Liver (tissue), 9 donors: ENCODE results near the gene ELF2. TPM values are rescaled to one million over a fixed set of nuclear protein-coding genes. Genes with fewer than 3 reads are reported as not detected.
"Not testable (repeated sequence)": the region's sequence is repeated elsewhere in the genome, so short reads cannot be mapped to it uniquely, and the experiment has no call there.

Experiments used
- DNase-seq: peaks from one replicate; pipeline ENCODE4 v3.0.0-alpha.2; 2017; ENCODE audit warnings: low spot score
- H3K27ac ChIP-seq, 2 donors: one replicate each; pipeline ENCODE4 v1.7.0; 2013; ENCODE audit warnings: inconsistent platforms in 2 of 2, low read length in 2 of 2, control low read depth in 1 of 2, low read depth in 1 of 2, mild to moderate bottlenecking in 1 of 2
- H3K27me3 ChIP-seq, 4 donors: one replicate each; pipeline versions ENCODE4 v1.6.1 to v1.7.0; 2013; ENCODE audit warnings: low read length in 3 of 4, inconsistent platforms in 1 of 4, mild to moderate bottlenecking in 1 of 4, moderate library complexity in 1 of 4; ENCODE audit not compliant: control insufficient read depth in 4 of 4, insufficient read depth in 4 of 4
- H3K36me3 ChIP-seq, 4 donors: one replicate each; pipeline versions ENCODE4 v1.6.1 to v1.7.0; 2013; ENCODE audit warnings: low read length in 3 of 4, mild to moderate bottlenecking in 3 of 4, low read depth in 1 of 4, moderate library complexity in 1 of 4; ENCODE audit not compliant: control insufficient read depth in 4 of 4, insufficient read depth in 3 of 4
- H3K4me1 ChIP-seq, 4 donors: one replicate each; pipeline versions ENCODE4 v1.6.1 to v1.7.0; 2013; ENCODE audit warnings: low read length in 3 of 4, mild to moderate bottlenecking in 3 of 4, moderate library complexity in 1 of 4; ENCODE audit not compliant: control insufficient read depth in 4 of 4, insufficient read depth in 4 of 4
- H3K4me3 ChIP-seq, 3 donors: one replicate each; pipeline versions ENCODE4 v1.6.1 to v1.7.0; 2013; ENCODE audit warnings: low read length in 3 of 3, control low read depth in 1 of 3, low read depth in 1 of 3, mild to moderate bottlenecking in 1 of 3
- H3K9ac ChIP-seq, 2 donors: one replicate each; pipeline ENCODE4 v1.7.0; 2013; ENCODE audit warnings: low read length in 2 of 2, mild to moderate bottlenecking in 2 of 2, moderate library complexity in 2 of 2, control low read depth in 1 of 2, low read depth in 1 of 2
- H3K9me3 ChIP-seq, 4 donors: one replicate each; pipeline versions ENCODE4 v1.6.1 to v1.7.0; 2013; ENCODE audit warnings: low read length in 3 of 4; ENCODE audit not compliant: control insufficient read depth in 4 of 4
- ATF3 ChIP-seq: IDR thresholded peaks from 2 replicates; pipeline ENCODE4 v1.6.1; 2016; ENCODE audit warnings: antibody characterized with exemption
- CTCF ChIP-seq: fragments of 150-350 bp; IDR thresholded peaks from 2 replicates; pipeline ENCODE4 v1.5.1; 2017; ENCODE audit warnings: improper control_type of control experiment, low read depth, low read length; ENCODE audit not compliant: missing input control
- EGR1 ChIP-seq, 2 donors: IDR thresholded peaks; 2 replicates each; pipeline ENCODE4 v1.6.1; 2016 to 2018; ENCODE audit warnings: antibody characterized with exemption in 2 of 2, low read depth in 2 of 2
- FOXA1 ChIP-seq: IDR thresholded peaks from 2 replicates; pipeline ENCODE4 v1.6.1; 2016; ENCODE audit warnings: antibody characterized with exemption
- HNF4A ChIP-seq, 2 donors: conservative IDR thresholded peaks; 2 replicates each; pipeline ENCODE4 v1.6.1; 2016; ENCODE audit warnings: antibody characterized with exemption in 2 of 2, mild to moderate bottlenecking in 2 of 2
- HNF4G ChIP-seq: IDR thresholded peaks from 2 replicates; pipeline ENCODE4 v1.6.1; 2016; ENCODE audit warnings: antibody characterized with exemption
- JUND ChIP-seq, 2 donors: IDR thresholded peaks; 2 replicates each; pipeline ENCODE4 v1.6.1; 2016; ENCODE audit warnings: antibody characterized with exemption in 2 of 2
- MAX ChIP-seq: IDR thresholded peaks from 2 replicates; pipeline ENCODE4 v1.6.1; 2016; ENCODE audit warnings: antibody characterized with exemption
- NR2F2 ChIP-seq: IDR thresholded peaks from 2 replicates; pipeline ENCODE4 v1.6.1; 2016; ENCODE audit warnings: antibody characterized with exemption
- RAD21 ChIP-seq, 2 donors: IDR thresholded peaks; 2 replicates each; pipeline ENCODE4 v1.6.1; 2016; ENCODE audit warnings: antibody characterized with exemption in 2 of 2, mild to moderate bottlenecking in 2 of 2
- RXRA ChIP-seq, 2 donors: IDR thresholded peaks; 2 replicates each; pipeline ENCODE4 v1.6.1; 2017 to 2018; ENCODE audit warnings: antibody characterized with exemption in 2 of 2, mild to moderate bottlenecking in 1 of 2
- SP1 ChIP-seq: IDR thresholded peaks from 2 replicates; pipeline ENCODE4 v1.6.1; 2018; ENCODE audit warnings: antibody characterized with exemption, mild to moderate bottlenecking
- TAF1 ChIP-seq: conservative IDR thresholded peaks from 2 replicates; pipeline ENCODE4 v1.6.1; 2016; ENCODE audit warnings: antibody characterized with exemption, mild to moderate bottlenecking
- YY1 ChIP-seq: IDR thresholded peaks from 2 replicates; pipeline ENCODE4 v1.6.1; 2016; ENCODE audit warnings: antibody characterized with exemption, mild to moderate bottlenecking
- ZBTB33 ChIP-seq: IDR thresholded peaks from 2 replicates; pipeline ENCODE4 v1.6.1; 2016; ENCODE audit warnings: antibody characterized with exemption
- WGBS: extraction: QIAGEN DNeasy Blood & Tissue Kit; methylation state at CpG from one replicate; pipeline ENCODE4 v1.1.7; 2013; 5-methylcytosine and 5-hydroxymethylcytosine counted together
- polyA plus RNA-seq, 2 donors: library from polyadenylated mRNA; stranded (reverse) in 1 of 2; unstranded in 1 of 2; fragments of 200-250 nt in 1 of 2; fragments of >200 nt in 1 of 2; fragmentation: Nextera tagmentation in 1 of 2; extraction: Ambion mirVana in 1 of 2; gene quantifications; one replicate each; pipeline versions ENCODE4 v1.2.1 to v1.2.3, GENCODE V29; 2013 to 2015
- total RNA-seq, 2 donors: library from RNA; depleted of rRNA; stranded (reverse); fragments of >200 nt; gene quantifications; one replicate each; pipeline ENCODE4 v1.2.3, GENCODE V29; 2014
- donor health status: healthy.
- donor health status: healthy.
- donor health status: healthy.
- donor health status: healthy.
- donor health status: healthy.

ELF2 gene
- total and polyA plus RNA-seq, 4 donors = 8.1 to 35.3 (median 24.1) TPM

- no peak for TF ChIP-seq FOXA1
- TF ChIP-seq EGR1 (IDR thresholded peaks at IDR 0.05; ENCODE audit: low read depth in 2 of 2) = no peak
Measured at GRCh38 chr4:139118365-139118764, 58.7 kb downstream of the ELF2 start (continued).

- H3K36me3 ChIP-seq = peaks cover 0 to 6% (median 5%) of the 10 kb centered on the region in 4 donors
- H3K9me3 ChIP-seq = peaks cover 0 to 2% (median 0%) of the 10 kb centered on the region in 4 donors
- no peak for DNase-seq
- no peaks in the 10 kb centered on the region for H3K4me1 ChIP-seq
- no peak overlapping the region for H3K9ac ChIP-seq
- no peak overlapping the region for H3K27ac ChIP-seq
- TF ChIP-seq ZBTB33 = no peak
- TF ChIP-seq SP1 = no peak
- TF ChIP-seq RAD21 (IDR thresholded peaks at IDR 0.05) = no peak
- TF ChIP-seq YY1 = no peak
- TF ChIP-seq MAX = no peak
- no peak for TF ChIP-seq ATF3
- TF ChIP-seq CTCF = no peak
- no peak for TF ChIP-seq FOXA1
- no peak for TF ChIP-seq RXRA (IDR thresholded peaks at IDR 0.05)
- no peak for TF ChIP-seq HNF4G
- TF ChIP-seq JUND (IDR thresholded peaks at IDR 0.05) = no peak
- TF ChIP-seq TAF1 = no peak
- no peak for TF ChIP-seq NR2F2
- no peak for TF ChIP-seq EGR1 (IDR thresholded peaks at IDR 0.05; ENCODE audit: low read depth in 2 of 2)
- no peak overlapping the region for H3K4me3 ChIP-seq
- no peaks in the 10 kb centered on the region for H3K27me3 ChIP-seq
- WGBS = over 99% methylated on average over 44 of the region's 44 CpGs
Measured at GRCh38 chr4:139115226-139115625, 61.8 kb downstream of the ELF2 start.

- not testable (repeated sequence) for H3K9me3 ChIP-seq, H3K4me1 ChIP-seq, H3K9ac ChIP-seq, H3K27ac ChIP-seq, H3K27me3 ChIP-seq, DNase-seq, H3K4me3 ChIP-seq, H3K36me3 ChIP-seq
- 98% methylated on average over 18 of the region's 18 CpGs for WGBS
Measured at GRCh38 chr4:139114795-139115194, 62.2 kb downstream of the ELF2 start.

GRCh38 chr4:139112650-139113049, 64.4 kb downstream of the ELF2 start:
- Histone ChIP-seq H3K4me3 (no peak overlapping the region), H3K27me3 (no peaks in the 10 kb centered on the region), H3K9me3 (peaks cover 0 to 2% (median 0%) of the 10 kb centered on the region in 4 donors), H3K36me3 (peaks cover 0 to 8% (median 5%) of the 10 kb centered on the region in 4 donors), H3K9ac (no peak overlapping the region), H3K4me1 (no peaks in the 10 kb centered on the region), H3K27ac (no peak overlapping the region)
- 96% methylated on average over 5 of the region's 5 CpGs for WGBS
- DNase-seq = no peak
- TF ChIP-seq MAX (no peak), HNF4A (conservative IDR thresholded peaks at IDR 0.05) (no peak), HNF4G (no peak)
